Skeletal muscle cell (primary cell): ENCODE measurements around the gene EFHC1.
"Not testable (repeated sequence)": the region's sequence is repeated elsewhere in the genome, so short reads cannot be mapped to it uniquely, and the experiment has no call there.

Experiments
- DNase-seq: peaks from one replicate; pipeline ENCODE4 v3.0.0-alpha.2; 2010; ENCODE audit warnings: low read depth
- H3K4me3 ChIP-seq: 2 replicates; pipeline ENCODE4 v1.5.1; 2011; ENCODE audit warnings: low read depth, mild to moderate bottlenecking, control low read depth, low read length, moderate library complexity

Gene EFHC1, protein sequence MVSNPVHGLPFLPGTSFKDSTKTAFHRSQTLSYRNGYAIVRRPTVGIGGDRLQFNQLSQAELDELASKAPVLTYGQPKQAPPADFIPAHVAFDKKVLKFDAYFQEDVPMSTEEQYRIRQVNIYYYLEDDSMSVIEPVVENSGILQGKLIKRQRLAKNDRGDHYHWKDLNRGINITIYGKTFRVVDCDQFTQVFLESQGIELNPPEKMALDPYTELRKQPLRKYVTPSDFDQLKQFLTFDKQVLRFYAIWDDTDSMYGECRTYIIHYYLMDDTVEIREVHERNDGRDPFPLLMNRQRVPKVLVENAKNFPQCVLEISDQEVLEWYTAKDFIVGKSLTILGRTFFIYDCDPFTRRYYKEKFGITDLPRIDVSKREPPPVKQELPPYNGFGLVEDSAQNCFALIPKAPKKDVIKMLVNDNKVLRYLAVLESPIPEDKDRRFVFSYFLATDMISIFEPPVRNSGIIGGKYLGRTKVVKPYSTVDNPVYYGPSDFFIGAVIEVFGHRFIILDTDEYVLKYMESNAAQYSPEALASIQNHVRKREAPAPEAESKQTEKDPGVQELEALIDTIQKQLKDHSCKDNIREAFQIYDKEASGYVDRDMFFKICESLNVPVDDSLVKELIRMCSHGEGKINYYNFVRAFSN

GRCh38 chr6:52419809-52420667 lies at the start of gene EFHC1:
TSS of gene EFHC1 (plus strand) at chr6:52420342. CDS start at chr6:52420411, 69 bp downstream.
- peak; percentile 91 for DNase-seq
- H3K4me3 ChIP-seq, result peak within 1 kb of the TSS; percentile 93

- DNase-seq, result no peak
- H3K4me3 ChIP-seq, result no peak overlapping the region
Observed at GRCh38 chr6:52371656-52372191, 48.4 kb upstream of the EFHC1 start.

GRCh38 chr6:52373151-52373690 lies 46.9 kb upstream of the EFHC1 start:
- DNase-seq, result no peak
- H3K4me3 ChIP-seq, result no peak overlapping the region

DNA sequence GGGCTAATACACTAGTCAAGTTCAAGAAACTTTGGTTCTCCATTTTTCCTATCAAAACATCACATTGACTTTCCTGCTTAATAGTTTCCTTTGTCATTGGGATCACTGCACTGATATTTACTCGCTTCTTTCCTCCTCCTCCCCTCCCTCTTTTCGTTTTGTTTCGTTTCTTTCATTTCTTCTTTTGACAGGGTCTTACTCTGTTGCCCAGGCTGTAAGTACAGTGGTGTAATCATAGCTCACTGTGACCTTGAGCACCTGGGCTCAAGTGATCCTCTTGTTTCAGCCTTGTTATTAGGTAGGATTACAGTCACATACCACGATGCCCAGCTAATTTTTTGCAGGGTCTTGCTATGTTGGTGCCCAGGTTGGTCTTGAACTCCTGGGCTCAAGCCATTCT lies 45.9 kb upstream of the EFHC1 start:
- no peak for DNase-seq
- no peak overlapping the region for H3K4me3 ChIP-seq

GRCh38 chr6:52375780-52376556 lies 44.2 kb upstream of the EFHC1 start:
- no peak for DNase-seq
- no peak overlapping the region for H3K4me3 ChIP-seq

DNA sequence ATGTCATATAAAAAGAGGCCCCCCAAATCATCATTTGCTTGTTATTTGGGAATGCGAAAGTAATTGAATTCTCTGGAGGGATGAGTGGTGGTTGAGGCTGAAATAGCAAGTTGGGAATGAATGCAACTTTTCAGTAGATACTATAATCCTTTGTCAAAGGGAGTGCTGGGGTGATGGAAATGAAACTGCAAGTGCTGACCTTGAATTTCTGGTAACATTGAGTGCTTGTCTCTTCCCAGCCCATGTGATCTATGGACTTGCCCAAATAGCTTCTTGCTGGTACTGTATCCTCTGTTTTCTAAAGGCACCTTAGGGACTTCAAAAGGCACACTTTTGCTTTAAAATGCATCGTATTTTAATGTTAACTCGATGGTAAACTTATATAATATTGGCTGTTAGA lies 43.4 kb upstream of the EFHC1 start:
- no peak for DNase-seq
- H3K4me3 ChIP-seq, result no peak overlapping the region

GRCh38 chr6:52377538-52378221 lies 42.5 kb upstream of the EFHC1 start:
- no peak for DNase-seq
- H3K4me3 ChIP-seq, result no peak overlapping the region

- H3K4me3 ChIP-seq, result no peak overlapping the region
- no peak for DNase-seq
Observed at GRCh38 chr6:52381249-52381648, 38.9 kb upstream of the EFHC1 start.

GRCh38 chr6:52384145-52384766 lies 35.9 kb upstream of the EFHC1 start:
- no peak for DNase-seq
- no peak overlapping the region for H3K4me3 ChIP-seq

DNA sequence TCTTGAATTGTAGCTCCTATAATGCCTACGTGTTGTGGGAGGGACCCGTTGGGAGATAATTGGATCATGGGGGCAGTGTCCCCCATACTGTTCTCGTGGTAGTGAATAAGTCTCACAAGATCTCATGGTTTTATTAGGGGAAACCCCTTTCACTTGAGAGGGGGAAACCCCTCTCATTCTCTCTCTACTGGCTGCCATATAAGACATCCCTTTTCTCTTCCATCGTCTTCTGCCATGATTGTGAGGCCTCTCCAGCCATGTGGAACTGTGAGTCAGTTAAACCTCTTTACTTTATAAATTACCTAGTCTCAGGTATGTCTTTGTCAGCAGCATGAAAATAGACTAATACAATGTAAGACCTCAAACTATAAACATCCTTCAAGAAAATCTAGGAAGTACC lies 35.1 kb upstream of the EFHC1 start:
- H3K4me3 ChIP-seq, result no peak overlapping the region
- DNase-seq, result no peak

- DNase-seq, H3K4me3 ChIP-seq: not testable (repeated sequence)
Observed at GRCh38 chr6:52388119-52388518, 32.0 kb upstream of the EFHC1 start.

GRCh38 chr6:52388790-52389189 lies 31.4 kb upstream of the EFHC1 start:
- no peak for DNase-seq
- H3K4me3 ChIP-seq, result no peak overlapping the region

- no peak for DNase-seq
- no peak overlapping the region for H3K4me3 ChIP-seq
Observed at GRCh38 chr6:52389264-52389625, 30.9 kb upstream of the EFHC1 start.

DNA sequence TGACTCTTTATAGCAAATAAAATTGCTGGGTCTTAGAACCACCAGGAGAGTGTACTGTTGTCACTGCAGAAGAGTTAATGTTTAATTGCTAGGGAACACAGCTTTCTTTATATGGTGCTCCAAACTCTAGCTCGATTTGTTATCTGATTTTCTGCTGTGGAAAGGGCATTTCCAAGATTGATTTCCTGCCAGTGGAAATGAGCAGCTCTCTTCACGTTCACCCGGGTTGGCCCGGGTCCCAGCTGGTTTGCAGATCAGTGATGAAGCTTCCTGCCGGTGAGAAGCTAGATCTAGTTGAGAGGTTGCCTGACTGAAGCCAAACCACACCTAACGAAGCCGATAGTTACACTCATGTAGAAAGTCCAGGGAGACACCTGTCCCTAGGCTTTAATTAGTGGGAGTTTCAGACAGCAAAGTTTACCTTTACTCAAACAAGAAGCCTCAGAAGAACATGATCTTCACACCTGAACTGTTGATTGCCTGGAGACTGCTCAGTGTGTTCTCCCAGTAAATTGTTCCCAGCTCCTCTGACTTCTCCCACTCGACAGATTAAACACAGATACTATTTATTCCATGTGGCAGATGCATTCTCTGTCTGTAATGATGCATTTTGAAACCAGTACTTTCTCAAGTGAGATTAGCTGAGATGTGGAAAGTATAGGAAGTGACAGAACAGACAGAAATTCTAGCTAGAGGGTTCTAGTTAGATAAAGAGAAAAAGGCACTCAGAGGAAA lies 30.3 kb upstream of the EFHC1 start:
- DNase-seq, result peak; percentile 21
- no peak overlapping the region for H3K4me3 ChIP-seq

DNA sequence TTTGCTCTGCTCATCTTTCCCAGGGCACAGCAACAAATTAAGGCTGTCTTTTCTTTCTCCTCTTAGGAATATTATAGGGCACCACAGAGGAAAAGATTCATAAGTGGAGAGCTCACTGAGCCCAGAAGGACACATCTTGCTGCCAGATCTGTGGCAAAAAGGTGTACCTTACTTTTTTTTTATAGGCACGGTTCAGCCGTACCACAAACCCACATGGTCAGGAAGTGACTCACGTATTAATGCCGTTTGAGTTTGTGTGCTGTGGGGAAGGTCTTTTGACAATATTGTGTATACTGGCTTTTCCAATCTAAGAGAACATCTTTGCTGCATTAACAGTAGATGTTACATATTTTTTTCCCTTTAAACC lies 29.8 kb upstream of the EFHC1 start:
- peak; percentile 19 for DNase-seq
- H3K4me3 ChIP-seq, result no peak overlapping the region

DNA sequence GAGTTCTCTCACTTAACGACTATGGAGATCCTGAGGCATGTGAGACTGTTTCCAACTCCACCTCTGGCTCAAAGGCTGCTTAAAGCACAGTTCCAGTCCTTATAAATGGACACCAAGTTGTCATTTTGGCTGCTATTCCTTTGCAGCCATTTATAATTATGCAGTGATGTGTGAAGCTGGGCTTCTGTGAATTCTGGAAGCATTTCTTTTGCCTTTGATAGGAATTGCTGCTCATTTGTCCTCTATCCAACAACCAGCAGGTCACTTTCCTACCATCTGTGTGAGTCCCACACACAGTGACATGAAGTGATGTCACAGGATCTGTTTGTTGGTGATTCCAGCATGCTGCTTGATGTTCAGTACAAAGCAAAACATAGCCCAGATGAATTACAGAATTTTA lies 28.5 kb upstream of the EFHC1 start:
- DNase-seq, result no peak
- H3K4me3 ChIP-seq, result no peak overlapping the region

DNA sequence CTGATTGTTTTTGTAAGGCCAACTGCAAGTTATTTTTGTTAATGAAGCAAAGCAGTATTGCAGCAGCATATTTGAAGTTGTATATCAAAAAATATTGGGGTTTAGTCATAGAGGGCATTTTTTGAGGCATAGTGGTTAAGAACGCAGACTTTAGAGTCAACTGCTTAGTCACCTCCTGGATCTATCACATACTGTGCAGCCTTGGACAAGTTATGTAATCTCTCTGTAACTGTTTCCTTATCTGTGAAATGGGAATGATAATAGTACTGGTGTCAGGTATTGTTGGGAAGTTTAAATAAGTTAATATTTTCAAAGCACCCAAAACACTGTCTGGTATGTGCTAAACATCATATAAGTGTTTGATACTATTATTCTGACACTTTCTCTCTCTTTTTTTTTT lies 27.2 kb upstream of the EFHC1 start:
- peak; percentile 28 for DNase-seq
- H3K4me3 ChIP-seq, result no peak overlapping the region
